ENCODE measurements around the gene ZCCHC14. TPM values are rescaled to one million over a fixed set of nuclear protein-coding genes. Genes with fewer than 3 reads are reported as not detected.

Gene ZCCHC14
- total and polyA plus RNA-seq, 4 donors, result 6.6 to 42.5 (median 27.8) TPM

DNA sequence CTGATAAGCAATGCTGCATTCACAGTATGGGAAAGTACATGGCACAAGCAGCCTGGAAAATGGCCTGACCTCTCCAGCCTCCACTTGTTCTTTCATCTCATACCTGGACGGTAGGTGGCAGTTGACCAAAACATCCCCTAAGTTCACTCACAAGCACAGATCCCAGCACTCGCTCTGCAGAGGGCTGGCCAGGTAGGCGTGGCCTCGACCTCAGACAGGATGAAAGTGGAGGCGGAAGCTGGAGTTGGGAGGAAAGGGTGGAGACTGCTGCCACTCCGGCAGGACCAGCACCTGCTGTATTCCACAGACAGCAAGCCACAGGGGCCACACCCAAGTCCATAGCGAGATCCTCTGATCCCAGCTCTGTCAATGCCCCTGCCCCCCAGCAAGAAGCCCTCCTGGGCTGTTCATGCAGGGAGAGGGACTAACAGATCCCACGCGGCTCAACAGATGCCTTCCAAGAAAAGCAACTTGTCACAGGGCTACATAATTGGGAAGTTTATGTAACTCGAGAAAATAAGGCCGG is 31.3 kb downstream of the ZCCHC14 start:
- peaks cover 0 to 3% of the 10 kb centered on the region in 2 donors for H3K4me1 ChIP-seq (ENCODE audit: control insufficient read depth in 1 of 2, insufficient read depth in 2 of 2, low read length in 2 of 2)
- WGBS, 2 donors, result 2 to 3% methylated on average over 11 of the region's 11 CpGs
- ATAC-seq (ENCODE audit: low FRiP score), result peak; percentile 27

DNA sequence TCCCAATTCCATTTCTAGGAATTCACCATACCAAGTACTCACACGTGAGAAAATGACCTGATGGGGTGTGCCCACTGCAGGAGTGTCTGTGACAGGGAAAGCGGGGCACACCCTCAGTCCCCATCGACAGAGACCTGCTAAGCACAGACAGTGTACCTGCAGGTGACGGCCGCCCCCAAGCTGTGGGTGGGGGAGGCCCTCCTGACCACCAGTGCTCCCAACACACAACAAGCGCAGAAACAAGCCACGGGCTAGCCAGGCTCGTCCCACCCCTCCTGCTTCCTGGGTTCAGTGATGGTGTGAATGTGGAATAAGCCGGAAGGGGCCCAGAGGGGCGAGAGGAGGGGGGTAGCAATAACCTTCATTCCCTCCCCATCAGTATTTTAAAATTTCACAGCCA is 31.9 kb downstream of the ZCCHC14 start:
- ATAC-seq (ENCODE audit: low FRiP score) (no peak), DNase-seq (no peak)
- H3K4me1 ChIP-seq (ENCODE audit: control insufficient read depth in 1 of 2, insufficient read depth in 2 of 2, low read length in 2 of 2), result peaks cover 0 to 3% of the 10 kb centered on the region in 2 donors
- peaks cover 0 to 2% of the 10 kb centered on the region in 2 donors for H3K36me3 ChIP-seq (ENCODE audit: control insufficient read depth in 1 of 2, insufficient read depth in 2 of 2, low read length in 1 of 2)
- intact Hi-C loops (cut with DNase I), result loop anchor here in 1 of 2 donors (5.0 kb wide), 1 partner anchor 121 kb away; no protein-coding TSS in a partner anchor
- H3K27me3 ChIP-seq (ENCODE audit: control insufficient read depth in 1 of 2, insufficient read depth in 2 of 2, low read length in 1 of 2), result no peaks in the 10 kb centered on the region
- no peak overlapping the region for H3K4me3 ChIP-seq (ENCODE audit: low read length in 2 of 2)
- 64 to 73% methylated on average over 10 of the region's 10 CpGs for WGBS, 2 donors
- H3K27ac ChIP-seq (ENCODE audit: low read depth in 1 of 2, low read length in 2 of 2), result no peak overlapping the region
- H3K9me3 ChIP-seq (ENCODE audit: control insufficient read depth, low read length), result no peaks in the 10 kb centered on the region

More for the DNA sequence above, 31.3 kb downstream of the ZCCHC14 start:
- Histone ChIP-seq H3K27ac (ENCODE audit: low read depth in 1 of 2, low read length in 2 of 2) (peak overlapping the region in 1 of 2 donors; percentile 4), H3K9me3 (ENCODE audit: control insufficient read depth, low read length) (no peaks in the 10 kb centered on the region), H3K4me3 (ENCODE audit: low read length in 2 of 2) (no peak overlapping the region), H3K36me3 (ENCODE audit: control insufficient read depth in 1 of 2, insufficient read depth in 2 of 2, low read length in 1 of 2) (peaks cover 0 to 2% of the 10 kb centered on the region in 2 donors), H3K27me3 (ENCODE audit: control insufficient read depth in 1 of 2, insufficient read depth in 2 of 2, low read length in 1 of 2) (no peaks in the 10 kb centered on the region)
- intact Hi-C loops (cut with DNase I), result loop anchor here in 1 of 2 donors (5.0 kb wide), 1 partner anchor 121 kb away; no protein-coding TSS in a partner anchor
- peak; percentile 76 to 86 for DNase-seq

DNA sequence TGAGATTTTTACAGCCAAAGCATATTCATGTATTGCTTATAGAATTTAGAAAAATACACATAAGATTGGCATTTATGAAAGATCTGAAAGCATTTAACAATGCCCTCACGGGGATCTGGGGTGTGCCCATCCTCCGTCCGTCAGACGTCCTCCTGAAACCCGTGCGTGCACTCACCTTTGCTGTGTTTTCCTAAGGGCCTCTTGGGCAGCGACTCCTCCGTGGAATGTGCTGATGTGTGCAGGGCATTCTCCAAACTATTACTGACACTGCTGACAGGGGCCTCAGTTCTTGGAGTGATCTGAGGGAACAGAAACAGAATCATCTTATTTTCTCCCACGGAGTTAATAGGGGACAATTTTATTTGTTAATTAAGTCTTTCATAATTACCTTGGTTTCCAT is 33.0 kb downstream of the ZCCHC14 start:
- intact Hi-C loops (cut with DNase I), result loop anchor here in 1 of 2 donors (5.0 kb wide), 1 partner anchor 122 kb away; no protein-coding TSS in a partner anchor

DNA sequence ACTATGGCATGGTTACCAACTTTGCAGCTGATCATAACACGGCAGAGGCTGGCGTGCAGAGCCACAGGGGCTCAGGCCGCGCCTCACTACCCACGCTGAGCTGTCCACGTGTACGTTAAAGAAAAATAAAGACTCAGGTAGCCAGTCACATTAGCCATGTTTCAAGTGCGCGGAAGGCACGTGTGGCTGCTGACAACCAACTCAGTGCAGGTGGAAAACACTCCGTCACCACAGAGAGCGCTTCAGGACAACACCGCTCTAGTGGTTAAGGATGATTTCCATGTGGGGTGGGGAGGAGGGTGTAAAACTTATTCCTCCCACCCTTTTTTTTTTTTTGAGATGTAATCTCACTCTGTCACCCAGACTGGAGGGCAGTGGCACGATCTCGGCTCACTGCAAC is 33.8 kb downstream of the ZCCHC14 start:
- ATAC-seq (ENCODE audit: low FRiP score) (no peak), DNase-seq (no peak)
- Histone ChIP-seq H3K36me3 (ENCODE audit: control insufficient read depth in 1 of 2, insufficient read depth in 2 of 2, low read length in 1 of 2) (peaks cover 0 to 2% of the 10 kb centered on the region in 2 donors), H3K27me3 (ENCODE audit: control insufficient read depth in 1 of 2, insufficient read depth in 2 of 2, low read length in 1 of 2) (no peaks in the 10 kb centered on the region), H3K4me1 (ENCODE audit: control insufficient read depth in 1 of 2, insufficient read depth in 2 of 2, low read length in 2 of 2) (peaks cover 0 to 3% of the 10 kb centered on the region in 2 donors), H3K4me3 (ENCODE audit: low read length in 2 of 2) (no peak overlapping the region), H3K9me3 (ENCODE audit: control insufficient read depth, low read length) (no peaks in the 10 kb centered on the region), H3K27ac (ENCODE audit: low read depth in 1 of 2, low read length in 2 of 2) (no peak overlapping the region)
- WGBS, 2 donors, result 95 to 96% methylated on average over 15 of the region's 15 CpGs
- intact Hi-C loops (cut with DNase I), result no loop called here

More for the DNA sequence above, 33.0 kb downstream of the ZCCHC14 start:
- H3K9me3 ChIP-seq (ENCODE audit: control insufficient read depth, low read length), result no peaks in the 10 kb centered on the region
- H3K27me3 ChIP-seq (ENCODE audit: control insufficient read depth in 1 of 2, insufficient read depth in 2 of 2, low read length in 1 of 2), result no peaks in the 10 kb centered on the region
- 68 to 74% methylated on average over 9 of the region's 9 CpGs for WGBS, 2 donors
- peaks cover 0 to 3% of the 10 kb centered on the region in 2 donors for H3K4me1 ChIP-seq (ENCODE audit: control insufficient read depth in 1 of 2, insufficient read depth in 2 of 2, low read length in 2 of 2)
- H3K27ac ChIP-seq (ENCODE audit: low read depth in 1 of 2, low read length in 2 of 2), result no peak overlapping the region
- peaks cover 0 to 2% of the 10 kb centered on the region in 2 donors for H3K36me3 ChIP-seq (ENCODE audit: control insufficient read depth in 1 of 2, insufficient read depth in 2 of 2, low read length in 1 of 2)
- DNase-seq, result no peak
- H3K4me3 ChIP-seq (ENCODE audit: low read length in 2 of 2), result no peak overlapping the region
- ATAC-seq (ENCODE audit: low FRiP score), result no peak

DNA sequence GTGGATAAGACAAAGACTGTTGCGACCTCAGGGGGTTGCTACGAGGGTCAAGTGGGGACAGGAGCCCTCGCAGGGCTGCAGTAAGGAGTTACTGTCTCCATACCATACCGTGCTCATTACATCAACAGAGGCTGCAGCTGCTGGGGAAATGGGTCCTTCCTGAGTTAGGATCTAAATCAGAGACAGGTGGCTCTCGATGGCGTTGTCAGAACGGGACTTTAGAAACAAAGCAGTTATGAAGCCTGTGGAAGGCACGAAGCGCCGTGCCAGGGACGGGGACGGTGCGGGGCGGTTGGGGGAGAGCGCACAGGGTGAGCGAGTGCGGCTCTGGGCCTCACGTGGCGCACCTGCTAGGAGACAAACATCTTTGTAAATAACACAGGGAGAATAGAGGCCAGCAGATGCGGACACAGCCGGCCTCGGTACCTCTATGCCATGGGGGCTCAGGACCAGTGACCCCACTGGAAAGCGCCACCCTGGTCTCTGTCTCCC is 34.4 kb downstream of the ZCCHC14 start:
- H3K9me3 ChIP-seq (ENCODE audit: control insufficient read depth, low read length), result no peaks in the 10 kb centered on the region
- no peak for ATAC-seq (ENCODE audit: low FRiP score)
- H3K4me3 ChIP-seq (ENCODE audit: low read length in 2 of 2), result no peak overlapping the region
- no peak for DNase-seq
- H3K27ac ChIP-seq (ENCODE audit: low read depth in 1 of 2, low read length in 2 of 2), result no peak overlapping the region
- no peaks in the 10 kb centered on the region for H3K4me1 ChIP-seq (ENCODE audit: control insufficient read depth in 1 of 2, insufficient read depth in 2 of 2, low read length in 2 of 2)
- 94% methylated on average over 23 of the region's 23 CpGs for WGBS, 2 donors
- peaks cover 0 to 2% of the 10 kb centered on the region in 2 donors for H3K36me3 ChIP-seq (ENCODE audit: control insufficient read depth in 1 of 2, insufficient read depth in 2 of 2, low read length in 1 of 2)
- H3K27me3 ChIP-seq (ENCODE audit: control insufficient read depth in 1 of 2, insufficient read depth in 2 of 2, low read length in 1 of 2), result no peaks in the 10 kb centered on the region
- intact Hi-C loops (cut with DNase I), result no loop called here

DNA sequence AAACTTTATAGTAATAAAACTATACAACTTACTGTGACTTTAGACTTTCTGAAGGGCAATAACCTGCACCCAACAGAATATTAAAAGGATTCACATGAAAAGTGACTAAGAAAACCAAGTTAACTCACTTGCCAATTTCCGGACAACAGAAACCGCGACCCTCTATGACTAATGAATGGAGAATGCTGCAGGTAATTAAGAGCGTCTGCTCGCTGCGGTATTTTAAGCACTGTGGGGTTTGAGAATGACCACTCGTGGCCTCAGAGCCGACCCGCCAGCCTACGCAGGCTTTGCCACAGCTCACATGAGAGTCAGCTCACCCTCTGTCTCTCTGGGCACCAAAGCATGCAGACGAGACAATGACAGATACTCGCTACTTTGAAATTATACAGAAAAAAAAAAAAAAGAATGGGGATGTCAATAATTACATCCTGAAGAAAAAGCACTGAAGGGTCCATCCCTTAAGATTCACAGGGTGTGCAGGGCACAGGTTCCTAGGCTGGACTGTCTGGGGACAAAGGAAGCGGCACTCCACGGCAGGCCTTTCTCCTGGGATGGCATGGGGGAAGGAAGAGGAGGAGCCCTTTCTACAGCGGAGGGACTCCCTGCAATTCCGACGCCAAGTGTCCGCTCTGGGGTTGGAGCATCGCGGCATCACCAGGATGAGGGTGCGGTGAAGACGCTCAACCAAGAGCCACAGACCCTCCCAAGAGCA is 35.0 kb downstream of the ZCCHC14 start:
- H3K4me3 ChIP-seq (ENCODE audit: low read length in 2 of 2), result no peak overlapping the region
- no peaks in the 10 kb centered on the region for H3K4me1 ChIP-seq (ENCODE audit: control insufficient read depth in 1 of 2, insufficient read depth in 2 of 2, low read length in 2 of 2)
- intact Hi-C loops (cut with DNase I), result no loop called here
- 71 to 73% methylated on average over 22 of the region's 22 CpGs for WGBS, 2 donors
- peaks cover 0 to 2% of the 10 kb centered on the region in 2 donors for H3K36me3 ChIP-seq (ENCODE audit: control insufficient read depth in 1 of 2, insufficient read depth in 2 of 2, low read length in 1 of 2)
- ATAC-seq (ENCODE audit: low FRiP score) (no peak), DNase-seq (no peak)
- no peaks in the 10 kb centered on the region for H3K27me3 ChIP-seq (ENCODE audit: control insufficient read depth in 1 of 2, insufficient read depth in 2 of 2, low read length in 1 of 2)
- H3K27ac ChIP-seq (ENCODE audit: low read depth in 1 of 2, low read length in 2 of 2), result no peak overlapping the region
- H3K9me3 ChIP-seq (ENCODE audit: control insufficient read depth, low read length), result no peaks in the 10 kb centered on the region

DNA sequence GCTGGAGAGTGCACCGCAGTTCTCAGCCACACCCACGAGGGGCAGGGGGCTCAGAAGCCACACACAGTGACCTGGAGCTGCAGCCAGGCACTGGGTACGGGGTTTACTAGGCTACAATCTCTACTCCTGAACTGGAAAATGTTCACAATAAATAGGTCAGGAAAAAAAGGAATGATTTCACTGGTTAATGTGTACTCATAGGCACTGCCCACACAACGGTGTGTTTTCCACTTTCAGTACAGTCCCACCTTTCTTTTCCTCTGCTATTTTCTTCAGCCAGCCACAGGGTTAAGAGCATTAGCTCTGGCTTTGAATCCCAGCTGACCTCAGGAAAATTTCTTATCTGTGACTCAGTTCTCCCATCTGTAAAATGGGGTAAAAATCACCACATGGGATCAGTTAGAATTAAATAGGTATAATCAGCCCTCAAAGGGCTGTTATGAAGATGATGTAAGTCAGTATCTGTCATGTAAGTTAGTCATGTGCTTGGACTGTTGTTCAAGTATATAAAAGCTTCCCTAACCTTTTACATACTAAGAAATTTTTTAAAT is 35.7 kb downstream of the ZCCHC14 start:
- Histone ChIP-seq H3K4me3 (ENCODE audit: low read length in 2 of 2) (no peak overlapping the region), H3K9me3 (ENCODE audit: control insufficient read depth, low read length) (no peaks in the 10 kb centered on the region), H3K4me1 (ENCODE audit: control insufficient read depth in 1 of 2, insufficient read depth in 2 of 2, low read length in 2 of 2) (no peaks in the 10 kb centered on the region), H3K36me3 (ENCODE audit: control insufficient read depth in 1 of 2, insufficient read depth in 2 of 2, low read length in 1 of 2) (peaks cover 0 to 2% of the 10 kb centered on the region in 2 donors), H3K27ac (ENCODE audit: low read depth in 1 of 2, low read length in 2 of 2) (peak overlapping the region in 1 of 2 donors; percentile 37), H3K27me3 (ENCODE audit: control insufficient read depth in 1 of 2, insufficient read depth in 2 of 2, low read length in 1 of 2) (no peaks in the 10 kb centered on the region)
- intact Hi-C loops (cut with DNase I), result no loop called here
- no peak for ATAC-seq (ENCODE audit: low FRiP score)
- no peak for DNase-seq
- 70 to 76% methylated on average over 4 of the region's 4 CpGs for WGBS, 2 donors

DNA sequence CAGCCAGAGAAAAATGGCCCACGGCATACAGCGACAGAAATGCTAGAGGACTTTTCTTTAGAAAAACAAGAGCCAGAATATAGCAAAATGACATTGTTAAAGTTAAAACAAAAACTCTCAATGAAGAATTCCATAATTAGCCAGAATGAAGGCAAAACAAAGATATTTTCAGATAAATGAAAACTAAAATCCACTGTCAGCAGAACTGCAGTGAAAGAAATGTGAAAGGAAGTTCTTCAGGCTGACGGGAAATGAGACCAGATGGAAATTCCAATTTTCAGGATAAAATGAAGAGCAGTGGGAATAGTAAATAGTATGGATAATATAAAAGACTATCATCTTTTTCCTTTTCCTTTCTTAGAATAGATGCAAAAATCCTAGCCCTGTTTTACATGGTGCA is 38.4 kb downstream of the ZCCHC14 start:
- 91% methylated on average over 3 of the region's 3 CpGs for WGBS, 2 donors
- Histone ChIP-seq H3K36me3 (ENCODE audit: control insufficient read depth in 1 of 2, insufficient read depth in 2 of 2, low read length in 1 of 2) (peaks cover 0 to 2% of the 10 kb centered on the region in 2 donors), H3K27ac (ENCODE audit: low read depth in 1 of 2, low read length in 2 of 2) (no peak overlapping the region), H3K4me3 (ENCODE audit: low read length in 2 of 2) (no peak overlapping the region), H3K27me3 (ENCODE audit: control insufficient read depth in 1 of 2, insufficient read depth in 2 of 2, low read length in 1 of 2) (no peaks in the 10 kb centered on the region), H3K4me1 (ENCODE audit: control insufficient read depth in 1 of 2, insufficient read depth in 2 of 2, low read length in 2 of 2) (no peaks in the 10 kb centered on the region), H3K9me3 (ENCODE audit: control insufficient read depth, low read length) (no peaks in the 10 kb centered on the region)
- DNase-seq (no peak), ATAC-seq (ENCODE audit: low FRiP score) (no peak)
- intact Hi-C loops (cut with DNase I), result no loop called here

Measured in aorta (tissue), 5 donors.